GM21515 (cell line): ENCODE data around the gene PNMA6A.
"Not testable (repeated sequence)": the region's sequence is repeated elsewhere in the genome, so short reads cannot be mapped to it uniquely, and the experiment has no call there.

Experiments used
- ATAC-seq: cut with Tn5 transposase; IDR thresholded peaks from one replicate; pipeline ENCODE4 v1.9.1; 2021; ENCODE audit not compliant: unreplicated experiment

The PNMA6A gene

GRCh38 chrX:153074935-153075334 lies 2.7 kb downstream of the PNMA6A start:
- no peak for ATAC-seq

DNA sequence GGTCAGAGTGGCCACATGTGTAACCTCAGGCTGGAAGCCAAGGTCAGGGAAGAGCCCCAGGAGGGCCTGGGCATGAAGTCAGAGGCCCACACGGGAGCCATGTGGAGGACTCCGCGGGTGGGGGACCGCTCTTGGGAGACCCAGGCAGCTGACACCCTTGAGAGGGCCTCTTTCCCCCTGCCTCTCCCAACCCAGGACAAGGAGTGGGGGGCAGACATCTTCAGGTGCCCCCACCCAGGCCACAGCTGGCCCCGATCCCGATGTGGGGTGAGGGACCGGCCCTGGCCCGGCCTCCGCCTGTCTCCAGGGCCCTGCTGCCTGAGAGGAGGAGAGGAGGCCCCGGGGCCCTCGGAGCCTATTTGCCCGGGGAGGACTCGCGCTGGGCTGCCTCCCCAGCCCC lies 3.1 kb downstream of the PNMA6A start:
- ATAC-seq, result no peak

DNA sequence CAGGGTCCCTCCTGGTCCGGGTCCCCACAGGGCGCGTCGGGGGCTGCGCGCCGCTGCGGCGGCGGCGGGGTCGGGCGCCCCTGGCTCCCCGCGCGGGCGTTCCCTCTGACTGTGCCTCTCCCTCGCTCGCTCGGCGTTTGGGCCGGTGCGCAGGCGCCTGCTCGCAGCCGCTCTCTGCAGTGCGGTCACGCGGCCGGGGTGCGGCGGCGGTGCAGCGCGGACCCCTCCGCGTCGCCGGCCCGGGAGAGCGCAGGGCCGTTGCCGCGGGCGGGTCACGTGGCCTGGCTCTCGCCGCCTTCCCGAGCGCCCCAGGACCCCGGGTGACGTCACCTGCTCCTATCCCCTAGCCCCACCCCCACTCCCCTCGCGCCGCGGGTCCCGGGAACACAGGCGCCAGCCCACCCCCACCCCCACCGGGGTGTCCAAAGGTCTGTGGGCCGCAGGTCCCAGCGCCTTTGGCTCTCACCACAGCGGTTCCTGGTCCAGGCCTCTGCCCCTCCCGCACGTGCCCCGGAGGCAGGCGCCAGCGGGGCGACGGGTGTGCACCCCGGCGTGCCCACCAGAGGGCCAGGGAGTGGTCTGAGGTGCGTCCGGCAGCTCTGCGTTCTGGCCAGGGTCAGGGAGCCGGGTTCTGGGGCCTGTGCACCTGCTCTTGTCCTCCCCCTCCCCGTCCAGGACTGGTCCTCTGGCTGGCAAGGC lies 5.3 kb downstream of the PNMA6A start:
- not testable (repeated sequence) for ATAC-seq

GRCh38 chrX:153083238-153083923 lies 11.1 kb downstream of the PNMA6A start:
- not testable (repeated sequence) for ATAC-seq

DNA sequence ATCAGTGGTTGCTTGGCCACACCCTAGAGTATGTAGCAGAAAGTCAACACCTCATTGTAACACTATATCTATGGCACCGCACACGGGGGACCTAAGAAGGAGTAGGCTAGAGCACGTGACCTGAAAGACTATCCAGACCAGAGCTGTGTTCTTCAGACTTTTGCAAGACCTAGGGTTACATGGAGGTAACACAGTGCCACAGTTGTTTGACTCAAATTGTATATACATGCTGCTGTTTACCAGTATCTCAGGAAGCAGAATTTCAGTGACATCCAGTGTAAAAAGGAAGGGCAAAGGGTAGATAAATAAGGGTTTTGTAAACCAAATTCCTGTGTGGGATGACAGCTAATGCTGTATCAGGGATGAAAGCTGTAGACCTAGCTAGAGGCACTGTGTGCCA lies 30.2 kb downstream of the PNMA6A start:
- no peak for ATAC-seq

DNA sequence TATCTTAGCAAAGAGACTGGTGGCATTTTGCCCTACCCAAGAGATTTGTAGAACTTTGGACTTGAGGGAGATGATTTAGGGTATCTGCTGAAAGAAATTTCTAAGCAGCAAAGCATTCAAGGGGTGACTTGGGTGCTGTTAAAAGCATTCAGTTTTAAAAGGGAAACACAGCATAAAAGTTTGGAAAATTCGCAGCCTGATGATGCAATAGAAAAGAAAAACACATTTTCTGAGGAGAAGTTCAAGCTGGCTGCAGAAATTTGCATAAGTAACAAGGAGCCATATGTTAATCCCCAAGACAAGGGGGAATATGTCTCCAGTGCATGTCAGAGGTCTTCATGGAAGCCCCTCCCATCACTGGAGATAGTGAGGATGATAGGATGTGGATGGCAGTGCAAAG lies 32.7 kb downstream of the PNMA6A start:
- not testable (repeated sequence) for ATAC-seq

DNA sequence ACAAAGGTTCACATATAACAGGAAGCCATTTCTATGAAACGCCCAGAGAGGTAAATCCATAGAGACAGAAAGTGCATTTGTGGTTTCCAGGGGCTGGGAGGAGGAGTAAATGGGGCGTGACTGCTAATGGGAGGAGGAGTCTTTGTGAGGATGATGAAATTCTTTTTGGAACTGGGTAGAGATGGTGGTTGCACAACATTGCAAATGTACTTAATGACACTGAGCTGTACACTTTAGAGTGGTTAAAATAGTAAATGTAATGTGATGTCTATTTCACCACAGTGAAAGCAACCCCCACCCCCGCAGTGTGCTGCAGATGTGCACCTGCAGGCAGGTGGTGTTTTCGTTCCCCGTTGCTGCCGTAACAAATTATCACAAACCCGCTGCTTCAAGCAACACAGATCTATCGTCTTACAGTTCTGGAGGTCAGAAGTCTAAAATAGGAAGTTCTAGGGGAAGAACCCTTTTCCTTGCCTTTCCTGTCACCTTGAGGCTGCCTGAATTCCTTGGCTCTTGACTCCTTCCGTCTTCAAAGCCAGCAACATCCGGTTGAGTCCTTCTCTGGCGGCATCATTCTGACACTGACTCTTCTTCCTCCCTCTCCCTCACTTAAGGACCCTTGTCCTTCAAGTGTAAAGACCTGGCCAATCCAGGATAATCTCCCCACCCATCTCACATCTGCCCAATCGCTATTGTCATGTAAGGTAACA lies 34.0 kb downstream of the PNMA6A start:
- ATAC-seq, result not testable (repeated sequence)

DNA sequence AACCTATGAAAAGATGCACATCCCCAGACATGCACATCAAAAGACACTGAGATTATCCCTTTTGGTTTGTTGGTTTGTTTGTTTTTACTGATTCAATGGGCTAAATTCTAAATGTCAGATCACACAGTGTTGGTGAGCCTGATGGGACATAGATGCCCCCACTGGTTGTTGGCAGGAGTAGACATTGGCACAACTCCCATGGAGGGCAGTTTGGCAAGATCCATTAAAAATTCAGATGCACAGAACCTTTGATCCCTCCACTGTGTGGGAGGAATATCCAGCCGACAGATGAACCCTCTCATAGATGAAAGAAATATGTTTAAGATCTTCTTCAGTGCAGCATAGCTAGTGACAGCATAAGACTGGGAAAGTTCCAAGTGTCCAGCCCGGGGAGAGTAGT lies 38.5 kb downstream of the PNMA6A start:
- not testable (repeated sequence) for ATAC-seq

- not testable (repeated sequence) for ATAC-seq
Measured at GRCh38 chrX:153113851-153114250, 41.6 kb downstream of the PNMA6A start.

GRCh38 chrX:153117754-153118153 lies 45.5 kb downstream of the PNMA6A start:
- not testable (repeated sequence) for ATAC-seq

GRCh38 chrX:153120230-153120629 lies 48.0 kb downstream of the PNMA6A start:
- not testable (repeated sequence) for ATAC-seq

DNA sequence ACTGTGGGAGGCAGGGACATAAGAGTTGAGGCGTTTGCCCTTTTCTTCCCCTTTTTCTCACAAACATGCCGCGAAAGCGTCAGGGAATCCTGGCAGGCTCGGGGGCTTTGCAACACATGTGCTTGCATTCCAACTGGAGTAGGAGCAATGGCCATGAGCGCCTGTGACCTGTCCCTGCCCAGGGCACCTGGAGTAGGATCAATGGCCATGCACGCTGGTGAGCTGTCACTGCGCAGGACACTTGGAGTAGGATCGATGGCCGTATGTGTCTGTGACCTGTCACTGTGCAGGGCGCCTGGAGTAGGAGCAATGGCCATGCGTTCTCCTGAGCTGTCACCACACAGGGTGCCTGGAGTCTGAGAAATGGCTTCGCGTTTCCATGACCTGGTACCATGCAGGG lies 51.2 kb downstream of the PNMA6A start:
- not testable (repeated sequence) for ATAC-seq
